Upper lobe of left lung (tissue), 6 donors: ENCODE measurements around the gene SHISAL1. TPM values are rescaled to one million over a fixed set of nuclear protein-coding genes. Genes with fewer than 3 reads are reported as not detected.

ENCODE experiments used
- ATAC-seq, 2 donors: fragments of 200-7000 bp; cut with Tn5 transposase; one replicate each; pipeline ENCODE4 v1.9.1; 2022; ENCODE audit warnings: mild to moderate bottlenecking in 2 of 2, moderate library complexity in 2 of 2; ENCODE audit not compliant: low FRiP score in 2 of 2
- DNase-seq, 2 donors: peaks; one replicate each; pipeline ENCODE4 v3.0.0-alpha.2; 2019 to 2020
- H3K27ac ChIP-seq, 4 donors: fragments of 200-600 bp; sonication (generic); one replicate each; pipeline ENCODE4 v1.5.1; 2016 to 2019
- H3K27me3 ChIP-seq, 4 donors: fragments of 200-600 bp; sonication (generic); one replicate each; pipeline ENCODE4 v1.5.1; 2017 to 2019
- H3K36me3 ChIP-seq, 4 donors: fragments of 200-600 bp; sonication (generic); one replicate each; pipeline ENCODE4 v1.5.1; 2016 to 2019
- H3K4me1 ChIP-seq, 4 donors: fragments of 200-600 bp; sonication (generic); one replicate each; pipeline ENCODE4 v1.5.1; 2018 to 2019
- H3K4me3 ChIP-seq, 4 donors: fragments of 200-600 bp; sonication (generic); one replicate each; pipeline ENCODE4 v1.5.1; 2017 to 2019; ENCODE audit warnings: mild to moderate bottlenecking in 2 of 4, moderate library complexity in 1 of 4
- H3K9me3 ChIP-seq, 4 donors: fragments of 200-600 bp; sonication (generic); one replicate each; pipeline ENCODE4 v1.5.1; 2018 to 2019
- CTCF ChIP-seq, 6 experiments: fragments of 450-650 bp in 4 of 6; fragments of 200-600 bp in 2 of 6; sonication (generic) in 2 of 6; IDR thresholded peaks; one replicate each; pipeline ENCODE4 v1.5.1; 2016 to 2019; ENCODE audit warnings: antibody characterized with exemption in 6 of 6
- EP300 ChIP-seq, 4 donors: sonication (generic); formaldehyde crosslinking; IDR thresholded peaks; one replicate each; pipeline ENCODE4 v1.5.1; 2017; ENCODE audit warnings: antibody characterized with exemption in 4 of 4, control low read depth in 2 of 4
- POLR2A ChIP-seq, 4 donors: fragments of 450-650 bp; IDR thresholded peaks; one replicate each; pipeline ENCODE4 v1.5.1; 2016 to 2017; ENCODE audit warnings: antibody characterized with exemption in 4 of 4, mild to moderate bottlenecking in 2 of 4
- POLR2AphosphoS5 ChIP-seq, 2 donors: sonication (generic); formaldehyde crosslinking; IDR thresholded peaks; one replicate each; pipeline ENCODE4 v1.5.1; 2017; ENCODE audit warnings: antibody characterized with exemption in 2 of 2
- WGBS, 2 donors: methylation state at CpG; one replicate each; pipeline ENCODE4 v1.1.5; 2017 to 2018; 5-methylcytosine and 5-hydroxymethylcytosine counted together
- total RNA-seq, 6 donors: library from RNA; depleted of rRNA in 4 of 6; stranded (reverse); fragments of >200 nt in 4 of 6; gene quantifications; one replicate each; pipeline versions ENCODE4 v1.1.0 to v1.2.1, GENCODE V29; 2016 to 2021
- donor health status: DM: no; HTN: no; CAD: no; lungs with moderate emphysema.
- donor health status: DM: no; HTN: yes; CAD: no; lungs with severe emphysema.

Gene SHISAL1
- total RNA-seq, 6 donors from 2014 or later, result 0.11 to 1.0 (median 0.20) TPM; not detected in 1

GRCh38 chr22:44284711-44285110, 28.0 kb downstream of the SHISAL1 start:
- Histone ChIP-seq H3K9me3 (no peaks in the 10 kb centered on the region), H3K36me3 (no peaks in the 10 kb centered on the region), H3K4me3 (no peak overlapping the region), H3K27ac (no peak overlapping the region), H3K4me1 (no peaks in the 10 kb centered on the region), H3K27me3 (no peaks in the 10 kb centered on the region)
- 72% methylated on average over 3 of the region's 3 CpGs for WGBS, 2 donors
- DNase-seq (no peak), ATAC-seq (no peak)
- TF ChIP-seq POLR2A (IDR thresholded peaks at IDR 0.05), result no peak
- TF ChIP-seq POLR2AphosphoS5 (IDR thresholded peaks at IDR 0.05), result no peak
- TF ChIP-seq EP300 (IDR thresholded peaks at IDR 0.05), result no peak
- TF ChIP-seq CTCF (IDR thresholded peaks at IDR 0.05), result no peak

- DNase-seq (no peak), ATAC-seq (no peak)
- 63 to 64% methylated on average over 14 to 20 of the region's 26 CpGs for WGBS, 2 donors
- no peaks in the 10 kb centered on the region for H3K4me1 ChIP-seq
- H3K36me3 ChIP-seq, result no peaks in the 10 kb centered on the region
- TF ChIP-seq POLR2A (IDR thresholded peaks at IDR 0.05), result no peak
- TF ChIP-seq POLR2AphosphoS5 (IDR thresholded peaks at IDR 0.05), result no peak
- no peak for TF ChIP-seq CTCF (IDR thresholded peaks at IDR 0.05)
- no peak for TF ChIP-seq EP300 (IDR thresholded peaks at IDR 0.05)
- no peak overlapping the region for H3K27ac ChIP-seq
- no peaks in the 10 kb centered on the region for H3K27me3 ChIP-seq
- H3K9me3 ChIP-seq, result no peaks in the 10 kb centered on the region
- no peak overlapping the region for H3K4me3 ChIP-seq
These were observed 30.7 kb downstream of the SHISAL1 start for GRCh38 chr22:44281768-44282637.

- Histone ChIP-seq H3K36me3 (no peaks in the 10 kb centered on the region), H3K4me1 (no peaks in the 10 kb centered on the region), H3K4me3 (no peak overlapping the region), H3K9me3 (no peaks in the 10 kb centered on the region), H3K27ac (no peak overlapping the region), H3K27me3 (no peaks in the 10 kb centered on the region)
- ATAC-seq (no peak), DNase-seq (no peak)
- TF ChIP-seq POLR2A (IDR thresholded peaks at IDR 0.05), result no peak
- TF ChIP-seq EP300 (IDR thresholded peaks at IDR 0.05), result no peak
- TF ChIP-seq POLR2AphosphoS5 (IDR thresholded peaks at IDR 0.05), result no peak
- no peak for TF ChIP-seq CTCF (IDR thresholded peaks at IDR 0.05)
- 70% methylated on average over 5 of the region's 9 CpGs; no CpG with 5 or more reads in 1 of the 2 donors for WGBS, 2 donors
These were observed 32.0 kb downstream of the SHISAL1 start for GRCh38 chr22:44280665-44281188.

DNA sequence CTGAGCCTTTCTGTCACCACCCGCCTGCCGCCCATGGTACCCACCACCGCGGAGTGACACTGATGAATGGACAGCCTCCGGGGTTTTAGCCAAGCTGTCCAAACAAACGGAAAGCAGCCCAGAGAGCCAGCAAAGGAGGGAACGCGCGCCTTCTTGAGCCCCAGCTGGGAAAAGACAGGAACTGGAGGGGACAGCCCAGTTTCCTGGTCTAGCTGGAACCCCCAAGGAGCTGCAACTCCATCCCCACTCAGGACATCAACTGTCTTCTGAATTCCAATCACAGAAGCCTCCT, 33.7 kb downstream of the SHISAL1 start:
- Histone ChIP-seq H3K4me1 (no peaks in the 10 kb centered on the region), H3K27me3 (no peaks in the 10 kb centered on the region), H3K4me3 (no peak overlapping the region), H3K9me3 (no peaks in the 10 kb centered on the region), H3K27ac (no peak overlapping the region), H3K36me3 (no peaks in the 10 kb centered on the region)
- DNase-seq (no peak), ATAC-seq (no peak)
- TF ChIP-seq POLR2AphosphoS5 (IDR thresholded peaks at IDR 0.05) (no peak), EP300 (IDR thresholded peaks at IDR 0.05) (no peak), POLR2A (IDR thresholded peaks at IDR 0.05) (no peak), CTCF (IDR thresholded peaks at IDR 0.05) (no peak)
- 7 to 25% methylated on average over 6 to 9 of the region's 9 CpGs for WGBS, 2 donors
